ENCODE data around the gene THSD7B.

THSD7B gene

GRCh38 chr2:137508739-137509384, 743.5 kb downstream of the THSD7B start:
- Histone ChIP-seq H3K4me2 (ENCODE audit: low read length) (no peak overlapping the region), H3K4me1 (ENCODE audit: control insufficient read depth, insufficient read depth, low read length) (no peaks in the 10 kb centered on the region), H3K4me3 (ENCODE audit: low read length) (no peak overlapping the region), H3K27me3 (ENCODE audit: control insufficient read depth, insufficient read depth, low read length) (no peaks in the 10 kb centered on the region), H3K9me3 (replicated peaks; ENCODE audit: low read length) (no peaks in the 10 kb centered on the region), H3K9ac (ENCODE audit: low read depth, low read length) (no peak overlapping the region), H3K36me3 (ENCODE audit: insufficient read depth, low read length) (no peaks in the 10 kb centered on the region)

DNA sequence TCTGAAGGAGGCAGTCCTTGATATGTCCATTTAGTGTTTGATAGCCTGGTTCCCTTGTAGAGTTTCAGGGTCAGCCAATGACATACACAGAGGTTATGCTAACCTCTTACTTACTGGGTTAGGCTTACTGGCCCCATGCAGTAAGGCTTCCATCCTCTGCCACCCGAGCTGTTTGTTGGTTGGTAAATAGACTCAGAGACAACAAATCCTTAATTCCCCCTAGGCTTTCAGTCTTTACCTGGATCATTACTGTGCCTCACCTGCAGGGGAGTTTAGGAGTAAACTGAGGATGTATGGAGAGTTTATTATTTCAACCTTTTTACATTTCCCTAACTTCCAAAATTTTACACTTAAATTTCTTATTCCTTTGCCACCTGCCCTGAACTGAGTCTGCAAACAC, 746.2 kb downstream of the THSD7B start:
- Histone ChIP-seq H3K9ac (ENCODE audit: low read depth, low read length) (no peak overlapping the region), H3K27me3 (ENCODE audit: control insufficient read depth, insufficient read depth, low read length) (no peaks in the 10 kb centered on the region), H3K36me3 (ENCODE audit: insufficient read depth, low read length) (no peaks in the 10 kb centered on the region), H3K9me3 (replicated peaks; ENCODE audit: low read length) (no peaks in the 10 kb centered on the region), H3K4me2 (ENCODE audit: low read length) (no peak overlapping the region), H3K4me1 (ENCODE audit: control insufficient read depth, insufficient read depth, low read length) (no peaks in the 10 kb centered on the region), H3K4me3 (ENCODE audit: low read length) (no peak overlapping the region)

DNA sequence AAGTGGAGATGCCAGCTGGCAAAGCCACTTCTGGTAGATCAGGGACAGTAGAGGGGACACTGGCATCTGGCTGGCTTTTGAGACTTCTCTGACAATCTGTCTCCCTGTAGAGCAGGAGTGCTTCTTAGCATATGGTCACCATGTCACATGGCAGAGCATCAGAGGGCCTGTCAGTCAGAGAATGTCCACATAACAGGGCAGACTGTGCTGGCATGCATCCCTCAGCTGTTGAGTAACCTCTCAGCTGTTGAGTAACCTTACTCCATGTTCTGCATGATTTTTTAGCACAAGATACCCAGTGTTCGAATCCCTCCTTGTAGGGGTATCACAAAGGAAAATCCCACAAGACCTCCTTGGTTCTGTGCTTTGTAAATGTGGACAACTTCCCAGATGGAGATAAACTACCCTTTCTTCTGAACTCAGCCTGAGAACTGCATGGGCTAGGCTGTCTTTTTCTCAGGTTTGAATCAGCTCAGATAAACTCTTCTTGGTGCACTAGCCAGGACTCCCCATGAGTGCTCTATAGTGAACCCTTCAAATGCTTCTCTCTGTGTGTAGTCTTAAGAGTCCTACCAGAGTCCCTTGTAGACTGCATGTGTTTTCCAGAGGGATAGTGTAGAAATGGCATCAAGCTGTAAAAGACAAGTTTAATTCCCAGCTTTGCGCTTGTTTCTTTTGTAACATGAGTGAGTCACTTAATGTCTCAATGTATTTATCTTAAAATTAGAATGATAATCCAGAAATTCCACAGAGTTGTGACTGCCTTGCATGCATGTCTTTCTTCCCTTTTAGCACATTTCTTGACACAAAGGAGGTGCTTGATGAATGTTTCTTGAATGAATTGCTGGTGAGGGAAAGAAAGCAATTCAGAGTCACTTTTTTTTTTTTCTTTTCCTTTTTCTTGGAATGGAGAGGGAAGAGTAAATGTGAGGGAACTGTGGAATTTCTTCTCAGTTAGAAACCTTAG, 756.6 kb downstream of the THSD7B start:
- H3K4me1 ChIP-seq (ENCODE audit: control insufficient read depth, insufficient read depth, low read length), result no peaks in the 10 kb centered on the region
- no peak overlapping the region for H3K4me3 ChIP-seq (ENCODE audit: low read length)
- no peaks in the 10 kb centered on the region for H3K9me3 ChIP-seq (replicated peaks; ENCODE audit: low read length)
- H3K27me3 ChIP-seq (ENCODE audit: control insufficient read depth, insufficient read depth, low read length), result no peaks in the 10 kb centered on the region
- H3K9ac ChIP-seq (ENCODE audit: low read depth, low read length), result no peak overlapping the region
- no peaks in the 10 kb centered on the region for H3K36me3 ChIP-seq (ENCODE audit: insufficient read depth, low read length)
- H3K4me2 ChIP-seq (ENCODE audit: low read length), result no peak overlapping the region

DNA sequence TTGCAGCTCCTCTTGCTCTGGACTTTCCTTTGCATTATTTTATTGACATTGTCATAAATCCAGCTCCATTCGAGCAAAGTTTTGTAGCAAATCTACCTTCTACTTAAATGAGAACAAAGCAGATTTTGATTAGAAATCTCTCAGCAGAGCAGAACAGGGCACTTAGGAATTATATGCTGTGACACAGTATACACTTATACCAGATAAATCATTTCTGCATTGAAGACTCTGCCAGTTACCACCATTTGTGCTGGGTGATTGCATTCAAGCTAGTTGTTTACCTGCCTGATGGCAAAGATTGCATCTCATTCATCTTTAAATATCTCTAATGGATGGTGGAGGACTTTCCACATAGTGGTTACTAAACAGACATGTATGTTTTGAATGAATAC, 757.3 kb downstream of the THSD7B start:
- no peak overlapping the region for H3K4me2 ChIP-seq (ENCODE audit: low read length)
- no peak overlapping the region for H3K9ac ChIP-seq (ENCODE audit: low read depth, low read length)

DNA sequence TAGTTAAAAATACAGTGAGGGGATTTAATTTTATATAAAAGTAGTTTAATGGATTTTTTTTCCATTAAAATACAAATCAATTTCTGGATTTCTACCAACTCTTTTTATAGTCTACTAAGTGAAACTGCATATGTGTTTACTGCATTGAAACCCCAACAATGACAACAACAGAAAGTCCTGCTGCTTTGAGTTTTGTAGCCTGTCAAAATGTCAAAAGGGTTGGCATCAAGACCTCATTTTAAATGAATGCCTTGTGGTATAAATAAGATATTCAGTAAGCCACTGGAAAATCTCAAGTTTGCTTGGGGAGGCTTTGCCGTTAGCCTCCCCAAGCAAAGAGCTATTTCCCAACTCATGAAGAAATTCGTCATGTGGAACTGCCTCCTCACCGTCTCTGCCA, 758.6 kb downstream of the THSD7B start:
- H3K4me3 ChIP-seq (ENCODE audit: low read length), result no peak overlapping the region
- H3K27me3 ChIP-seq (ENCODE audit: control insufficient read depth, insufficient read depth, low read length), result no peaks in the 10 kb centered on the region
- no peaks in the 10 kb centered on the region for H3K9me3 ChIP-seq (replicated peaks; ENCODE audit: low read length)
- H3K4me2 ChIP-seq (ENCODE audit: low read length), result no peak overlapping the region
- no peak overlapping the region for H3K9ac ChIP-seq (ENCODE audit: low read depth, low read length)
- H3K4me1 ChIP-seq (ENCODE audit: control insufficient read depth, insufficient read depth, low read length), result no peaks in the 10 kb centered on the region
- no peaks in the 10 kb centered on the region for H3K36me3 ChIP-seq (ENCODE audit: insufficient read depth, low read length)

More for the DNA sequence above, 757.3 kb downstream of the THSD7B start:
- no peaks in the 10 kb centered on the region for H3K9me3 ChIP-seq (replicated peaks; ENCODE audit: low read length)
- no peaks in the 10 kb centered on the region for H3K36me3 ChIP-seq (ENCODE audit: insufficient read depth, low read length)
- no peaks in the 10 kb centered on the region for H3K4me1 ChIP-seq (ENCODE audit: control insufficient read depth, insufficient read depth, low read length)
- no peaks in the 10 kb centered on the region for H3K27me3 ChIP-seq (ENCODE audit: control insufficient read depth, insufficient read depth, low read length)
- no peak overlapping the region for H3K4me3 ChIP-seq (ENCODE audit: low read length)

- H3K4me2 ChIP-seq (ENCODE audit: low read length), result no peak overlapping the region
- H3K27me3 ChIP-seq (ENCODE audit: control insufficient read depth, insufficient read depth, low read length), result no peaks in the 10 kb centered on the region
- H3K36me3 ChIP-seq (ENCODE audit: insufficient read depth, low read length), result no peaks in the 10 kb centered on the region
- no peaks in the 10 kb centered on the region for H3K4me1 ChIP-seq (ENCODE audit: control insufficient read depth, insufficient read depth, low read length)
- no peak overlapping the region for H3K4me3 ChIP-seq (ENCODE audit: low read length)
- no peak overlapping the region for H3K9ac ChIP-seq (ENCODE audit: low read depth, low read length)
- no peaks in the 10 kb centered on the region for H3K9me3 ChIP-seq (replicated peaks; ENCODE audit: low read length)
Observed at GRCh38 chr2:137525132-137525531, 759.8 kb downstream of the THSD7B start.

DNA sequence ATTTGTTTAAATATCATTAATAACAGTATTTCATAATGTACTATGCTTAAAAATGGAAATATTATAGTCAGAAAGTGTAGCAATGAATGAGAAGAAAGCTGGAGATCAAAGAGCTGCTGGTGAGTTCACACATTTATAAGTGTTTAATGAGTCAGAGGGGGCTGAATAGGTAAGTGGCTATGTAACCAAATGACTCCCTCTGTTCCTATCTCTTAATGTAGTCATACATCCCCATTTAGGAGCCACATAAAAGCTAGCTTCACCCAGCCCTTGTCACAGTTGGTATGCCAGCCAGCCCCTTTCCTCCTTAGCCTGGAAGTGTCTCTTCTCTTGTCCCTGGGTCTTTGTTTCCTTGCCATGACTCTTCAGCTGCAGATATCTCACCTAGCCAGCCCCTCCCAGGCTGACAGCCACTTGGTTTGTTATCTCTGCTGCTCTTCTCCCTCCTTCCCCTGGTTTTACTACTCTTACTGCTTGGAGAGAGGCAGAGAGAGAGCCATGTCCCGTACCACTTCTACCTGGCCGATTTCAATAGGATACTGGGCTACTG, 760.4 kb downstream of the THSD7B start:
- H3K4me3 ChIP-seq (ENCODE audit: low read length), result no peak overlapping the region
- H3K27me3 ChIP-seq (ENCODE audit: control insufficient read depth, insufficient read depth, low read length), result no peaks in the 10 kb centered on the region
- H3K36me3 ChIP-seq (ENCODE audit: insufficient read depth, low read length), result no peaks in the 10 kb centered on the region
- H3K4me1 ChIP-seq (ENCODE audit: control insufficient read depth, insufficient read depth, low read length), result no peaks in the 10 kb centered on the region
- H3K4me2 ChIP-seq (ENCODE audit: low read length), result no peak overlapping the region
- H3K9me3 ChIP-seq (replicated peaks; ENCODE audit: low read length), result no peaks in the 10 kb centered on the region
- H3K9ac ChIP-seq (ENCODE audit: low read depth, low read length), result no peak overlapping the region

DNA sequence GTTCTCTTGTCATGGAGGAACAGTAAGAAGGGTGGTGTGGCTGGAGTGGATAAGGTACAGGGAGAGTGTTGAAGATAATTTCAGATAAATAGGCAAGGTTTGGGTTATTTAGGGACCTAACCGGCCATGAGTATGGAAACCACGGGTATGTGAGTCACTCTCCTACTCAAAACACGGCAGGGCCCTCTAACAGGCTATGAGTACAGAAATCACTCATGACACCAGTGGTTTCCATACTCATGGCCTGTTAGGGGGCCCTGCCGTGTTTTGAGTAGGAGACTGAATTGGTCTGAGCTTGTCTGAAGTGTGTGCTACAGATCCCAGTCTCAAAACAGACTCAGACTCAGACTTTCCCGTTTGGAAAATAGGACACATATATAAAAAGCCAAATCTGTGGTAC, 770.6 kb downstream of the THSD7B start:
- Histone ChIP-seq H3K4me3 (ENCODE audit: low read length) (no peak overlapping the region), H3K9me3 (replicated peaks; ENCODE audit: low read length) (no peaks in the 10 kb centered on the region), H3K27me3 (ENCODE audit: control insufficient read depth, insufficient read depth, low read length) (no peaks in the 10 kb centered on the region), H3K4me1 (ENCODE audit: control insufficient read depth, insufficient read depth, low read length) (no peaks in the 10 kb centered on the region), H3K36me3 (ENCODE audit: insufficient read depth, low read length) (no peaks in the 10 kb centered on the region), H3K4me2 (ENCODE audit: low read length) (no peak overlapping the region), H3K9ac (ENCODE audit: low read depth, low read length) (no peak overlapping the region)

DNA sequence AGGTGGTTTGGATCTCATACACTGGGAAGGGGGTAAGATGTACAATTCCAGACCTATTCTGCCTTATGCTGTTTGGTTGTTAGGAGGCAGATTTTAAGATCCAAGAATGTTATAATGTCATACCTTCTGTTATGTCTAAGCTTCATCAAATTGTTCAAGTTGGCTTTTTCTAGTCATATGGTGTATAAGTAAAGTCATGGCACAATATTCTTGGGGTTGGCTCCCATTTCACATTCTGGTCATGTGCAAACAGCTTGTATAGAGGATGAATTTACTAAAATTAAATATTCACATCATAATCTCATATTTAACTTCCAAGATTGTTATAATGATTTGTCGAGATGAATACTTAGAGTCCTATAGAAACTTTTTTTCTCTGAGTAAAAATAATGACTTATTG, 774.0 kb downstream of the THSD7B start:
- H3K4me3 ChIP-seq (ENCODE audit: low read length), result no peak overlapping the region
- H3K36me3 ChIP-seq (ENCODE audit: insufficient read depth, low read length), result no peaks in the 10 kb centered on the region
- no peak overlapping the region for H3K9ac ChIP-seq (ENCODE audit: low read depth, low read length)
- no peaks in the 10 kb centered on the region for H3K4me1 ChIP-seq (ENCODE audit: control insufficient read depth, insufficient read depth, low read length)
- no peak overlapping the region for H3K4me2 ChIP-seq (ENCODE audit: low read length)
- H3K9me3 ChIP-seq (replicated peaks; ENCODE audit: low read length), result no peaks in the 10 kb centered on the region
- no peaks in the 10 kb centered on the region for H3K27me3 ChIP-seq (ENCODE audit: control insufficient read depth, insufficient read depth, low read length)

DNA sequence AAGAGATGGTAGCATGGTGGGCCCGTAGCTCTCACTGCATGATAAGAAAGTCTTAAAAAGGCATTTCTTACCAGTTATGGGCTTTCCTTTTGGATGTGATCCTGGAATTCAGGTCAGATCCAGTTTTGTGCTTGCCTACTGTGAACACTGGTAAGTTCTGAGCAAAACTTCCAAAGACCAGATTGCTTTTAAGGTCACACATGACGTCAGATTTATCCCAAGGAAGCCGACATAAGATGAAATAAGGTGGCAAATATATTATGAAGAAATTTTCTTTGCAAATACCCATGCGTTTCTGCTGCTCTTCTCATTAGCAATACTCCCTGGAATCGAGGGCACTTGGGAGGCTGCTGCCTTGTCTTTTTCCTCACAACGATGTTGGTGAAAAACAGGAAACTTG, 782.5 kb downstream of the THSD7B start:
- H3K27me3 ChIP-seq (ENCODE audit: control insufficient read depth, insufficient read depth, low read length), result no peaks in the 10 kb centered on the region
- H3K9me3 ChIP-seq (replicated peaks; ENCODE audit: low read length), result no peaks in the 10 kb centered on the region
- H3K36me3 ChIP-seq (ENCODE audit: insufficient read depth, low read length), result no peaks in the 10 kb centered on the region
- no peak overlapping the region for H3K9ac ChIP-seq (ENCODE audit: low read depth, low read length)
- H3K4me1 ChIP-seq (ENCODE audit: control insufficient read depth, insufficient read depth, low read length), result no peaks in the 10 kb centered on the region
- no peak overlapping the region for H3K4me2 ChIP-seq (ENCODE audit: low read length)
- H3K4me3 ChIP-seq (ENCODE audit: low read length), result no peak overlapping the region

- H3K9ac ChIP-seq (ENCODE audit: low read depth, low read length), result no peak overlapping the region
- H3K4me3 ChIP-seq (ENCODE audit: low read length), result no peak overlapping the region
- H3K4me1 ChIP-seq (ENCODE audit: control insufficient read depth, insufficient read depth, low read length), result no peaks in the 10 kb centered on the region
- H3K27me3 ChIP-seq (ENCODE audit: control insufficient read depth, insufficient read depth, low read length), result no peaks in the 10 kb centered on the region
- H3K9me3 ChIP-seq (replicated peaks; ENCODE audit: low read length), result no peaks in the 10 kb centered on the region
- no peak overlapping the region for H3K4me2 ChIP-seq (ENCODE audit: low read length)
- no peaks in the 10 kb centered on the region for H3K36me3 ChIP-seq (ENCODE audit: insufficient read depth, low read length)
Observed at GRCh38 chr2:137566387-137566786, 801.0 kb downstream of the THSD7B start.
